Common myeloid progenitor, CD34-positive (primary cell): ENCODE data around the gene FUZ.

Source experiments
- CTCF ChIA-PET: fragments of 350-600 bp; sonication (Branson Sonifier 250); formaldehyde crosslinking; loops from one replicate; lab custom pipeline; 2021; ENCODE audit warnings: antibody characterized with exemption; lab: Charles Lee
- POLR2A ChIA-PET: fragments of 350-600 bp; sonication (Branson Sonifier 250); formaldehyde crosslinking; loops from one replicate; lab custom pipeline; 2021; ENCODE audit warnings: antibody characterized with exemption; lab: Charles Lee
- DNase-seq, 3 donors: peaks; one replicate each; pipeline versions ENCODE4 v3.0.0 to v3.0.0-alpha.2; 2013
- H3K27ac ChIP-seq, 2 experiments: 1 replicate in 1 of 2; 2 replicates in 1 of 2; pipeline ENCODE4 v1.7.0; 2013; ENCODE audit warnings: inconsistent platforms in 2 of 2, low read length in 2 of 2, mild to moderate bottlenecking in 2 of 2, low read depth in 1 of 2, moderate library complexity in 1 of 2; ENCODE audit not compliant: severe bottlenecking in 2 of 2, insufficient read depth in 1 of 2, poor library complexity in 1 of 2
- H3K27me3 ChIP-seq, 5 experiments: replicated peaks in 2 of 5; 1 replicate in 3 of 5; 2 replicates in 2 of 5; pipeline versions ENCODE4 v1.6.1 to v1.7.0; 2013; ENCODE audit warnings: low read length in 4 of 5, mild to moderate bottlenecking in 2 of 5, moderate library complexity in 2 of 5, inconsistent platforms in 1 of 5; ENCODE audit not compliant: insufficient read depth in 5 of 5, control insufficient read depth in 4 of 5
- H3K36me3 ChIP-seq, 4 experiments: 1 replicate in 2 of 4; 2 replicates in 2 of 4; pipeline versions ENCODE4 v1.6.1 to v1.7.0; 2013; ENCODE audit warnings: low read length in 3 of 4, control low read depth in 1 of 4, mild to moderate bottlenecking in 1 of 4; ENCODE audit not compliant: control insufficient read depth in 4 of 4, insufficient read depth in 4 of 4
- H3K4me1 ChIP-seq, 4 experiments: 1 replicate in 3 of 4; 2 replicates in 1 of 4; pipeline versions ENCODE4 v1.6.1 to v1.7.1; 2013; ENCODE audit warnings: low read length in 3 of 4, mild to moderate bottlenecking in 3 of 4, control low read depth in 1 of 4, inconsistent platforms in 1 of 4, moderate library complexity in 1 of 4; ENCODE audit not compliant: control insufficient read depth in 4 of 4, insufficient read depth in 4 of 4; ENCODE audit errors: control extremely low read depth in 1 of 4
- H3K4me3 ChIP-seq, 7 experiments: 1 replicate in 4 of 7; 2 replicates in 3 of 7; pipeline versions ENCODE4 v1.5.1 to v1.7.0; 2013; ENCODE audit warnings: mild to moderate bottlenecking in 7 of 7, low read length in 6 of 7, moderate library complexity in 6 of 7, inconsistent platforms in 2 of 7, low read depth in 2 of 7, control low read depth in 1 of 7; ENCODE audit not compliant: insufficient read depth in 4 of 7, control insufficient read depth in 1 of 7; ENCODE audit errors: extremely low read depth in 1 of 7
- H3K9me3 ChIP-seq, 5 experiments: 1 replicate in 4 of 5; 2 replicates in 1 of 5; pipeline versions ENCODE4 v1.6.1 to v1.7.1; 2013; ENCODE audit warnings: low read length in 4 of 5, mild to moderate bottlenecking in 2 of 5, inconsistent platforms in 1 of 5, low read depth in 1 of 5, moderate library complexity in 1 of 5; ENCODE audit not compliant: control insufficient read depth in 4 of 5, insufficient read depth in 2 of 5; ENCODE audit errors: control extremely low read depth in 1 of 5
- WGBS: methylation state at CpG from one replicate; pipeline ENCODE4 v1.1.5; 2013; ENCODE audit not compliant: insufficient coverage; 5-methylcytosine and 5-hydroxymethylcytosine counted together

Gene FUZ

DNA sequence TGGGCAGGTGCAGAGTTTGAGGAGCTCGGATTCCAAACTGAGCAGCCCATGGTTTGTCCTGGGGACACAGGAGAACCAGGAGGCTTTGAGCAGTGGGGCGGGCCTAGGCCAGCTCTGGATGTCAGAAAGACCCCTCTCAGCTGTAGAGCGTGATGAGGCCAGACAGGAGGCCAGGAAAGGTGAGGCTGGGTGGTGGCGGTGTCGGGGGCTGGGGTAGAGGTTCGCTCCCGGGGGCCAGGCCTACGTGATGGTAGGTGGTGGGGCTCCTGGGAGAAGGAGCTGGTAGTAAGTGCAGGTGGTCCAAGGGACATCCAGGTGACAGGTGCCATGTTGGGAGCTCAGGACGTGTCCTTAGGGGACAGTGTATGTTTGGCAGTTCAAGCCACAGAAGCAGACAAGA is 24.3 kb upstream of the FUZ start:
- Histone ChIP-seq H3K4me3 (no peak overlapping the region), H3K27ac (no peak overlapping the region), H3K4me1 (peaks cover 4 to 8% (median 5%) of the 10 kb centered on the region in 4 experiments), H3K27me3 (no peaks in the 10 kb centered on the region), H3K9me3 (no peaks in the 10 kb centered on the region), H3K36me3 (peaks cover 27 to 80% (median 65%) of the 10 kb centered on the region in 4 experiments)
- ChIA-PET POLR2A (no interaction called here), CTCF (interaction anchor here (0.9 kb wide), 1 partner anchor 30 kb away, joined by 3 read pairs; no protein-coding TSS in a partner anchor)
- no peak for DNase-seq
- WGBS, result 100% methylated on average over 6 of the region's 9 CpGs

DNA sequence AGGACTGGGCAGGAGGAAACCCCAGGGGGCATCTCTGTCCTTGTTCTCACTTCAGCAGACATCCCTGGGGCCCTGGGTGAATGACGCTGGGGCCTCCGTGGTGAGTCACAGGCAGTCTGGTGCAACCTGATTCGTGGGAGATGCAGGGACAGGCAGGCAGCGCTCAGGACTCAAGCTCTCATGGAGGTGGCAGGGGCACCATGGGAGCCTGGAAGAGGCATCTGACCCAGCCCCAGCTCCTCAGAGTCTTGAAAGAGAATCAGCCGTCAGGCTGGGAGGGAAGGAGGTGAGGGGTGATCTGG is 23.9 kb upstream of the FUZ start:
- no peak overlapping the region for H3K4me3 ChIP-seq
- CTCF ChIA-PET, result interaction anchor here (0.9 kb wide), 1 partner anchor 29 kb away, joined by 3 read pairs; no protein-coding TSS in a partner anchor
- POLR2A ChIA-PET, result no interaction called here
- 97% methylated on average over 5 of the region's 5 CpGs for WGBS
- no peaks in the 10 kb centered on the region for H3K27me3 ChIP-seq
- H3K36me3 ChIP-seq, result peaks cover 27 to 85% (median 68%) of the 10 kb centered on the region in 4 experiments
- H3K9me3 ChIP-seq, result no peaks in the 10 kb centered on the region
- no peak overlapping the region for H3K27ac ChIP-seq
- DNase-seq, result no peak
- H3K4me1 ChIP-seq, result peaks cover 4 to 12% (median 9%) of the 10 kb centered on the region in 4 experiments

DNA sequence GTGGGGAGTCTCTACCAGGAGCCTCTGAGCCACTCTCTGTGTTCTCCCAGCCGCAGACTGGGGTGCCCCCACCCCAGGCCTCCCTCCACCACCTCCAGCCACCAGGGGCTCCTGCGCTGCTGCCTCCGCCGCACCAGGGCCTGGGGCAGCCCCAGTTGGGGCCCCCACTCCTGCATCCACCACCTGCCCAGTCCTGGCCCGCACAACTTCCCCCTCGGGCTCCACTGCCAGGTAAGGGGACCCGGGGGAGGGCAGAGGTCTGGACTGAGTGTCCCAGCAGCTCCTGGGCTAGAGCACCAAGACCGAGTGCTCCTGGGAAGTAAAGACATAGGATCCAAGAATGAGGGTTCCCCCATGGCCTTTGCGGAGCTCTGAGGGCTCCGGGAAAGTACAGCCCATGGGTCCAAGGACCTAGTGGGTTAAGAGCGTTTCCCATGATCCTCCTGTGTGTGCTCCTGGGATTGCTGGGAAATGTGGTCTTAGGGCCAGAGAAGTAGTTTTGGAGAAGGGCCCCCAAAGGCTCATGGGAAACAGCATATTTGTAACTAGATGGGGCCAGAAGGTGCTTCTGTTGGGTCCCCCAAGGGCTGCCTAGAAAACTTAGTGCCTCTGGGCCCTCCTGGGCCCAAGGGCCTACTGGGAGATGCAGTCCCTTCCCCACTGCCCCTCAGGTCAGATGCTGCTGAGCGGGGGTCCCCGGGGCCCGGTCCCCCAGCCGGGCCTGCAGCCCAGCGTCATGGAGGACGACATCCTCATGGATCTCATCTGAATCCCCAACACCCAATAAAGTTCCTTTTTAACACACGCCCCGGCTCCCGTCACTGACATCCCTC is 23.3 kb upstream of the FUZ start:
- Histone ChIP-seq H3K4me3 (no peak overlapping the region), H3K27me3 (no peaks in the 10 kb centered on the region), H3K36me3 (peaks cover 27 to 91% (median 72%) of the 10 kb centered on the region in 4 experiments), H3K4me1 (peaks cover 4 to 17% (median 13%) of the 10 kb centered on the region in 4 experiments), H3K9me3 (no peaks in the 10 kb centered on the region), H3K27ac (no peak overlapping the region)
- CTCF ChIA-PET, result interaction anchor here (0.6 kb wide), 1 partner anchor 12 kb away, joined by 3 read pairs; no protein-coding TSS in a partner anchor
- POLR2A ChIA-PET, result no interaction called here
- 96% methylated on average over 13 of the region's 20 CpGs for WGBS
- DNase-seq, result no peak

DNA sequence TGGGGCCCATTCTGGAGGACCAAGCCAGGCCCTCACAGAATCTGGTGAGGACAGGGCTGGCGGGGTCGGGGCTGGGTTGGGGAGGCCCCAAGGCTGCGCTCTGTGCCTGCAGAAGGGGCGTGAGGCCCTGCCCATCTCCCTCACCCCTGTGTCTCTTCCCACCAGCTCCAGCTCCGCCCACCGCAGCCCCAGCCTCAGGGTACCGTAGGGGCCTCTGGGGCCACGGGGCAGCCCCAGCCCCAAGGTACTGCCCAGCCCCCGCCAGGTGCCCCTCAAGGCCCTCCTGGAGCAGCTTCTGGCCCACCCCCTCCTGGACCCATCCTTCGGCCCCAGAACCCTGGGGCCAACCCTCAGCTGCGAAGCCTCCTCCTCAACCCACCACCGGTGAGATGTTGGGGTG is 22.5 kb upstream of the FUZ start:
- WGBS, result 100% methylated on average over 7 of the region's 12 CpGs
- H3K36me3 ChIP-seq, result peaks cover 27 to 93% (median 70%) of the 10 kb centered on the region in 4 experiments
- no peak overlapping the region for H3K4me3 ChIP-seq
- H3K27ac ChIP-seq, result no peak overlapping the region
- H3K9me3 ChIP-seq, result no peaks in the 10 kb centered on the region
- DNase-seq, result no peak
- POLR2A ChIA-PET, result no interaction called here
- H3K27me3 ChIP-seq, result no peaks in the 10 kb centered on the region
- CTCF ChIA-PET, result no interaction called here
- peaks cover 4 to 26% (median 16%) of the 10 kb centered on the region in 4 experiments for H3K4me1 ChIP-seq

DNA sequence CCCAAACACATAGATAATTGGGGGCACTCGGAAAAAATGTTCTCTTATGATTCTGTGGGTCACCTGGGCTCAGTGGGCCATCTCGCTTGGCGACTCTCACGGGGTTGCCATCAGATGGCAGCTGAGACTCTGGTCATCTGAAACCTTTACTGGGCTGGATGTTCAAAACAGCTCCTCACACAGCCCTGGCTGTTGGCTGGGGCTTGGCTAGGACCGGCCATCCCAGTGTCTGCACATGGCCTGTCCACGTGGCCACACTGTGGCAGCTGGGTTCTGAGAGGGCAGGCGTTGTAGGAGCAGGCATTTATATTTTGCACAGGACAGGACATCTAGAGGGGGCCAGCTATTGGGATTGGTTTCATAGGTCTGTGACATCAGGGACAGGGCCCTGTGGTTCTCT is 20.5 kb upstream of the FUZ start:
- Histone ChIP-seq H3K27me3 (no peaks in the 10 kb centered on the region), H3K4me3 (no peak overlapping the region), H3K27ac (no peak overlapping the region), H3K9me3 (no peaks in the 10 kb centered on the region), H3K36me3 (peaks cover 21 to 97% (median 66%) of the 10 kb centered on the region in 4 experiments), H3K4me1 (peaks cover 4 to 31% (median 16%) of the 10 kb centered on the region in 4 experiments)
- no peak for DNase-seq
- POLR2A ChIA-PET, result no interaction called here
- CTCF ChIA-PET, result interaction anchor here (2.0 kb wide), 1 partner anchor 14 kb away, joined by 5 read pairs; no protein-coding TSS in a partner anchor
- 95% methylated on average over 7 of the region's 7 CpGs for WGBS

DNA sequence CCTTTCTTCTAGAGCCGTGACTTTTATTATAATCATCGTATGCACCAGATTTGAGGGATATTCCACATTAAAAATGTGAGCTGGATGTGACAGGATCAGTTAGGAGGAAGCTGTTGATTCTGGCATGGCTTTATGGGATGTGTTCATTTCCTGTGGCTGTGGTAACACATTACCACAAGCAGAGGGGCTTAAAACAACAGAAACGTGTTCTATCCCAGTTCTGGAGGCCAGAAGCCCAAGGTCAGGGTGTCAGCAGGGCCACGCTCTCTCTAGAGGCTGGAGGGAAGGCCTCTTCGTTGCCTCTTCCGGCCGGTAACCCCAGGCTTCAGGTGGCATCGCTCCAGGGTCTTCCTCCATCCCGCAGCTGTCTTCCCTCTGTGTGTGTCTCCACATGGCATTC is 19.5 kb upstream of the FUZ start:
- Histone ChIP-seq H3K36me3 (peaks cover 19 to 94% (median 63%) of the 10 kb centered on the region in 4 experiments), H3K27me3 (no peaks in the 10 kb centered on the region), H3K27ac (no peak overlapping the region), H3K9me3 (no peaks in the 10 kb centered on the region), H3K4me3 (no peak overlapping the region), H3K4me1 (peaks cover 4 to 31% (median 16%) of the 10 kb centered on the region in 4 experiments)
- no peak for DNase-seq
- POLR2A ChIA-PET, result no interaction called here
- WGBS, result 73% methylated on average over 8 of the region's 9 CpGs
- CTCF ChIA-PET, result interaction anchor here (1.0 to 2.0 kb wide), 2 partner anchors 15 to 30 kb away, joined by 4 to 5 read pairs; no protein-coding TSS in a partner anchor

DNA sequence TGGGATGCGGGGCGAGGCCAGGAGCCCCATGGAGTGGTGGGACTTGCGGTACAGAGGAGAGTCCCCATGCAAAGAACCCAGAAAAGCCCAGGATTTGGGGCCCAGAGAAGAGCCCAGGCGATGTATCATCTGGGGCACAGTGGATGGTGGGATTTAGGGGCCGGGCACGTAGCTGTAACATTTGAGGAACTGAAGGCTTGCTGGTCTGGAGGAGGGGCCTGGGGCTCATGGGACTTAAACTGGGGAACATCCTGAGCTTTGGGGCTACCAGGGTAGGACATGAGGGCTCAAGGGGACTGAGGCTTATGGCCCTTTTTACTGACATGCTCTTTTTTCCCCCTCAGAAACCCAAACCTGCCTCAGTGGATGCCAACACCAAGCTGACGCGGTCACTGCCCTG is 18.5 kb upstream of the FUZ start:
- peaks cover 17 to 95% (median 63%) of the 10 kb centered on the region in 4 experiments for H3K36me3 ChIP-seq
- no peak overlapping the region for H3K4me3 ChIP-seq
- no peak overlapping the region for H3K27ac ChIP-seq
- H3K4me1 ChIP-seq, result peaks cover 4 to 31% (median 16%) of the 10 kb centered on the region in 4 experiments
- H3K9me3 ChIP-seq, result no peaks in the 10 kb centered on the region
- CTCF ChIA-PET, result no interaction called here
- DNase-seq, result no peak
- 94% methylated on average over 7 of the region's 8 CpGs for WGBS
- POLR2A ChIA-PET, result interaction anchor here (1.4 kb wide), 1 partner anchor 13 kb away, joined by 3 read pairs; the partner anchor contains the start of gene MED25
- no peaks in the 10 kb centered on the region for H3K27me3 ChIP-seq
